ENCODE data around the gene GATA5.

GATA5 gene

GRCh38 chr20:62484478-62484877 is 8.7 kb upstream of the GATA5 start:
- DNase-seq (ENCODE audit: low read depth in 1 of 2, low spot score in 1 of 2): no peak
- no peak overlapping the region for H3K4me3 ChIP-seq (replicated peaks; ENCODE audit: insufficient read depth, low read length)
- H3K27ac ChIP-seq (replicated peaks): no peak overlapping the region
- peaks cover 72% of the 10 kb centered on the region for H3K27me3 ChIP-seq (ENCODE audit: insufficient read depth, poor library complexity, severe bottlenecking)
- TF ChIP-seq SPI1 (IDR thresholded peaks at IDR 0.05; ENCODE audit: borderline replicate concordance, low read depth) (no peak), GABPA (IDR thresholded peaks at IDR 0.05; ENCODE audit: low read depth) (no peak), REST (IDR thresholded peaks at IDR 0.05; ENCODE audit: insufficient replicate concordance, low read depth) (no peak), POLR2AphosphoS5 (IDR thresholded peaks at IDR 0.05; ENCODE audit: low read depth) (no peak)
- TF ChIP-seq, protein P1, sequence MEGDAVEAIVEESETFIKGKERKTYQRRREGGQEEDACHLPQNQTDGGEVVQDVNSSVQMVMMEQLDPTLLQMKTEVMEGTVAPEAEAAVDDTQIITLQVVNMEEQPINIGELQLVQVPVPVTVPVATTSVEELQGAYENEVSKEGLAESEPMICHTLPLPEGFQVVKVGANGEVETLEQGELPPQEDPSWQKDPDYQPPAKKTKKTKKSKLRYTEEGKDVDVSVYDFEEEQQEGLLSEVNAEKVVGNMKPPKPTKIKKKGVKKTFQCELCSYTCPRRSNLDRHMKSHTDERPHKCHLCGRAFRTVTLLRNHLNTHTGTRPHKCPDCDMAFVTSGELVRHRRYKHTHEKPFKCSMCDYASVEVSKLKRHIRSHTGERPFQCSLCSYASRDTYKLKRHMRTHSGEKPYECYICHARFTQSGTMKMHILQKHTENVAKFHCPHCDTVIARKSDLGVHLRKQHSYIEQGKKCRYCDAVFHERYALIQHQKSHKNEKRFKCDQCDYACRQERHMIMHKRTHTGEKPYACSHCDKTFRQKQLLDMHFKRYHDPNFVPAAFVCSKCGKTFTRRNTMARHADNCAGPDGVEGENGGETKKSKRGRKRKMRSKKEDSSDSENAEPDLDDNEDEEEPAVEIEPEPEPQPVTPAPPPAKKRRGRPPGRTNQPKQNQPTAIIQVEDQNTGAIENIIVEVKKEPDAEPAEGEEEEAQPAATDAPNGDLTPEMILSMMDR (IDR thresholded peaks at IDR 0.05; ENCODE audit: insufficient read depth, low read length): no peak

DNA sequence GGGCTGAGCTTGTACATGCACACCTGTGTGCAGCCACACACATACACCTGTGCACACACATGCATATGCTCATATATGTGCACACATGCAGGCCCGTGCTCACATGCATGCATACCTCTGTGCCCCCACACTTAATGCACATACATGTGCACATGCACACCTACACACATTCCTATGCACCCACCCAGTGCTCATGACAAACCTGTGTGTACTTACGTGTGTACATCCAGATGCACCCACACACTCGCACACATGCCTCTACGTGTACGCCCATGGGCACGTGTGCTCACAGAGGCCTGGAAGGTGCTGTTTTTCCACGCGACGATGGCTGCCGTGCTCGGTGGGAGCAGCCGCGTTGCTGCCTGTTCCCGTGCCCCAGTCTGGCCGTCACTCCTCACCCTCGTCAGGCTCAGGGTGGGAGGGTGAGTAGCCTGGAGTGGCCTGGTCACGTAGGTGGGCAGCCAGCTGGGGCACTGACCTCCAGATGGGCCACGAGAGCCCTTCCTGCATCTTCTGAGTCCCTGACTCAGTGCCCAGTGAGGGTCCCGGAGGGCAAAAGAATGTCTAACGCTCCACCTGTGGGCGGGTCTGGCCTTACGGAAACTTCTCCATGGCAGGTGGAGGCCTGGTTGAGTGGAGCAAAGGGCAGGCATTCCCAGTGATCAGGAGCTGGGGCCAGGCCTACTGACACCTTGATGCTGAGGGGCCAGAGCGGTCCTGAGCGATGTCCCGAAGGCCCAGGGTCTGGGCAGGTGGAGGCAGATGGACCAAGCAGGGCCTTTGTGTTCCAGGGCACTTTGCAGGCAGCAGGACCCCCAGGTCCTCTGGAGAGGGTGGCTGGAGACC is 8.0 kb upstream of the GATA5 start:
- no peak for DNase-seq (ENCODE audit: low read depth in 1 of 2, low spot score in 1 of 2)
- H3K27me3 ChIP-seq (ENCODE audit: insufficient read depth, poor library complexity, severe bottlenecking): peaks cover 76% of the 10 kb centered on the region
- no peak overlapping the region for H3K27ac ChIP-seq (replicated peaks)
- H3K4me3 ChIP-seq (replicated peaks; ENCODE audit: insufficient read depth, low read length): no peak overlapping the region
- TF ChIP-seq REST (IDR thresholded peaks at IDR 0.05; ENCODE audit: insufficient replicate concordance, low read depth) (no peak), SPI1 (IDR thresholded peaks at IDR 0.05; ENCODE audit: borderline replicate concordance, low read depth) (no peak), POLR2AphosphoS5 (IDR thresholded peaks at IDR 0.05; ENCODE audit: low read depth) (no peak), GABPA (IDR thresholded peaks at IDR 0.05; ENCODE audit: low read depth) (no peak)
- TF ChIP-seq, protein P1 (IDR thresholded peaks at IDR 0.05; ENCODE audit: insufficient read depth, low read length): no peak

- peaks cover 80% of the 10 kb centered on the region for H3K27me3 ChIP-seq (ENCODE audit: insufficient read depth, poor library complexity, severe bottlenecking)
- H3K4me3 ChIP-seq (replicated peaks; ENCODE audit: insufficient read depth, low read length): no peak overlapping the region
- TF ChIP-seq GABPA (IDR thresholded peaks at IDR 0.05; ENCODE audit: low read depth) (no peak), REST (IDR thresholded peaks at IDR 0.05; ENCODE audit: insufficient replicate concordance, low read depth) (no peak), SPI1 (IDR thresholded peaks at IDR 0.05; ENCODE audit: borderline replicate concordance, low read depth) (no peak), POLR2AphosphoS5 (IDR thresholded peaks at IDR 0.05; ENCODE audit: low read depth) (no peak)
- TF ChIP-seq, protein P1 (IDR thresholded peaks at IDR 0.05; ENCODE audit: insufficient read depth, low read length): no peak
- H3K27ac ChIP-seq (replicated peaks): no peak overlapping the region
- no peak for DNase-seq (ENCODE audit: low read depth in 1 of 2, low spot score in 1 of 2)
Measured at GRCh38 chr20:62482974-62483373, 7.2 kb upstream of the GATA5 start.
